Endothelial cell of umbilical vein (primary cell): ENCODE data around the gene GGTLC1. TPM values are rescaled to one million over a fixed set of nuclear protein-coding genes. Genes with fewer than 3 reads are reported as not detected.

Experiments
- BruUV-seq: library from RNA; stranded (reverse); fragments of 400-500 nt; replicated peaks from 2 replicates; lab custom pipeline; 2021; lab: Mats Ljungman, UMichigan
- CTCF ChIA-PET: fragments of 300-600, 350-600 bp; sonication (Branson Sonifier 250); formaldehyde crosslinking; loops from one replicate; lab custom pipeline; 2021; ENCODE audit warnings: antibody characterized with exemption, inconsistent platforms; lab: Charles Lee
- POLR2A ChIA-PET: fragments of 300-600, 350-600 bp; sonication (Branson Sonifier 250); formaldehyde crosslinking; loops from one replicate; lab custom pipeline; 2021; ENCODE audit warnings: antibody characterized with exemption, inconsistent platforms; lab: Charles Lee
- DNase-seq: peaks from one replicate; pipeline ENCODE4 v3.0.0-alpha.2; 2011; ENCODE audit warnings: low read depth, low spot score
- FAIRE-seq: peaks from 2 replicates; lab custom pipeline; 2011; peaks lifted over from hg19 to GRCh38; lab: Jason Lieb, UNC
- H2AFZ ChIP-seq: 2 replicates; pipeline ENCODE4 v1.6.0; 2012; ENCODE audit warnings: low read depth, low read length, control low read depth, inconsistent platforms
- H3K27ac ChIP-seq: 2 replicates; pipeline ENCODE4 v1.5.1; 2011; ENCODE audit warnings: low read depth, mild to moderate bottlenecking, control low read depth, low read length, moderate library complexity; ENCODE audit not compliant: insufficient read depth
- H3K27me3 ChIP-seq, 2 experiments: 2 replicates each; pipeline versions ENCODE4 v1.6.0 to v1.6.1; 2011; ENCODE audit warnings: low read length in 2 of 2, mixed read lengths in 1 of 2; ENCODE audit not compliant: control insufficient read depth in 2 of 2, insufficient read depth in 2 of 2
- H3K36me3 ChIP-seq, 2 experiments: 2 replicates in 1 of 2; 3 replicates in 1 of 2; pipeline ENCODE4 v1.5.1; 2011; ENCODE audit warnings: low read length in 2 of 2, mild to moderate bottlenecking in 1 of 2, moderate library complexity in 1 of 2; ENCODE audit not compliant: control insufficient read depth in 2 of 2, insufficient read depth in 2 of 2; ENCODE audit errors: extremely low read depth in 1 of 2
- H3K4me1 ChIP-seq: 3 replicates; pipeline ENCODE4 v1.5.1; 2011; ENCODE audit warnings: mild to moderate bottlenecking, low read length; ENCODE audit not compliant: control insufficient read depth, insufficient read depth; ENCODE audit errors: extremely low read depth
- H3K4me2 ChIP-seq: 2 replicates; pipeline ENCODE4 v1.6.1; 2011; ENCODE audit warnings: low read length, control low read depth, mixed read lengths; ENCODE audit not compliant: insufficient read depth
- H3K4me3 ChIP-seq, 3 experiments: fragments of 200-600 bp in 1 of 3; sonication (generic), shearing (Covaris generic) in 1 of 3; replicated peaks in 1 of 3; 2 replicates each; pipeline ENCODE4 v1.5.1; 2011 to 2016; ENCODE audit warnings: control low read depth in 3 of 3, low read length in 3 of 3, mild to moderate bottlenecking in 2 of 3, inconsistent platforms in 1 of 3, low read depth in 1 of 3, moderate library complexity in 1 of 3; ENCODE audit not compliant: insufficient read depth in 1 of 3
- H3K79me2 ChIP-seq: 2 replicates; pipeline ENCODE4 v1.6.0; 2012; ENCODE audit warnings: low read length, inconsistent platforms; ENCODE audit not compliant: control insufficient read depth, insufficient read depth
- H3K9ac ChIP-seq: replicated peaks from 2 replicates; pipeline ENCODE3; 2011; ENCODE audit warnings: low read length, control low read depth; ENCODE audit not compliant: insufficient read depth; ENCODE audit errors: extremely low read depth
- H3K9me1 ChIP-seq: replicated peaks from 3 replicates; pipeline ENCODE4 v1.6.0; 2011; ENCODE audit warnings: mild to moderate bottlenecking, low read length; ENCODE audit not compliant: control insufficient read depth, insufficient read depth; ENCODE audit errors: extremely low read depth
- H3K9me3 ChIP-seq: replicated peaks from 2 replicates; pipeline ENCODE4 v1.5.1; 2012; ENCODE audit warnings: low read length, inconsistent platforms; ENCODE audit not compliant: control insufficient read depth, insufficient read depth
- H4K20me1 ChIP-seq: replicated peaks from 2 replicates; pipeline ENCODE3; 2011; ENCODE audit warnings: mild to moderate bottlenecking, low read length; ENCODE audit not compliant: control insufficient read depth, insufficient read depth; ENCODE audit errors: extremely low read depth
- EZH2 ChIP-seq: IDR thresholded peaks from 2 replicates; pipeline ENCODE4 v1.6.1; 2012; ENCODE audit warnings: borderline replicate concordance, low read depth, mild to moderate bottlenecking, moderate library complexity, low read length, inconsistent platforms; ENCODE audit not compliant: severe bottlenecking
- FOS ChIP-seq: IDR thresholded peaks from 2 replicates; pipeline ENCODE4 v1.6.1; 2011; ENCODE audit warnings: mild to moderate bottlenecking, low read length, moderate library complexity, borderline replicate concordance; ENCODE audit not compliant: insufficient read depth
- GATA2 ChIP-seq: IDR thresholded peaks from 2 replicates; pipeline ENCODE4 v1.7.0; 2011; ENCODE audit warnings: low read depth, mild to moderate bottlenecking, moderate library complexity, mixed read lengths, low read length; ENCODE audit not compliant: insufficient read length, insufficient read depth
- JUN ChIP-seq: IDR thresholded peaks from 2 replicates; pipeline ENCODE4 v1.6.1; 2011; ENCODE audit warnings: borderline replicate concordance, low read depth; ENCODE audit not compliant: insufficient read length, insufficient read depth
- MYC ChIP-seq: IDR thresholded peaks from one replicate; pipeline ENCODE4 v1.6.1; 2011; ENCODE audit warnings: mild to moderate bottlenecking, low read depth, low read length
- POLR2A ChIP-seq: IDR thresholded peaks from 2 replicates; pipeline ENCODE4 v1.6.1; 2012; ENCODE audit warnings: low read depth, mild to moderate bottlenecking, control low read depth, low read length
- POLR2AphosphoS5 ChIP-seq: IDR thresholded peaks from 2 replicates; pipeline ENCODE4 v1.6.1; 2012; ENCODE audit warnings: low read depth, mild to moderate bottlenecking, control low read depth, low read length, moderate library complexity; ENCODE audit not compliant: insufficient read depth
- dilution Hi-C: fragments of 300-500 bp; cut with MboI; formaldehyde crosslinking; loops from one replicate; pipeline ENCODE4 v1.15.0; 2019; ENCODE audit warnings: low sequenced_read_pairs; ENCODE audit not compliant: extremely low pct_ligation_motif_present
- intact Hi-C: fragments of 100-400 bp; cut with micrococcal nuclease; formaldehyde crosslinking; loops from one replicate; pipeline ENCODE4 v1.10.0; 2022
- polyA plus RNA-seq, 4 experiments: library from polyadenylated mRNA; depleted of rRNA in 3 of 4; stranded (reverse) in 3 of 4; unstranded in 1 of 4; fragments of >200 nt; gene quantifications; 2 replicates each; pipeline versions ENCODE4 v1.2.1 to v1.2.3, GENCODE V29; 2011 to 2012; ENCODE audit warnings: missing spikeins in 1 of 4
- total RNA-seq: library from RNA; stranded (reverse); gene quantifications from 2 replicates; pipeline ENCODE4 v1.2.3, GENCODE V29; 2021
- TF ChIP-seq, protein P1 (sequence below), 2 donors: IDR thresholded peaks; 1 replicate in 1 of 2; 2 replicates in 1 of 2; pipeline ENCODE4 v1.5.1; 2011; ENCODE audit warnings: low read length in 2 of 2, mild to moderate bottlenecking in 2 of 2, moderate library complexity in 2 of 2, control low read depth in 1 of 2, inconsistent platforms in 1 of 2, low read depth in 1 of 2; ENCODE audit not compliant: insufficient read depth in 1 of 2; ENCODE audit errors: extremely low read depth in 1 of 2
- TF ChIP-seq, protein P2 (sequence below): IDR thresholded peaks from 2 replicates; pipeline ENCODE4 v1.6.1; 2011; ENCODE audit not compliant: insufficient read depth, insufficient read length

The GGTLC1 gene
- total and polyA plus RNA-seq, 2 donors (not counting 3 experiments of a cell fraction or from before 2014, with no cell fraction given), result not detected

DNA sequence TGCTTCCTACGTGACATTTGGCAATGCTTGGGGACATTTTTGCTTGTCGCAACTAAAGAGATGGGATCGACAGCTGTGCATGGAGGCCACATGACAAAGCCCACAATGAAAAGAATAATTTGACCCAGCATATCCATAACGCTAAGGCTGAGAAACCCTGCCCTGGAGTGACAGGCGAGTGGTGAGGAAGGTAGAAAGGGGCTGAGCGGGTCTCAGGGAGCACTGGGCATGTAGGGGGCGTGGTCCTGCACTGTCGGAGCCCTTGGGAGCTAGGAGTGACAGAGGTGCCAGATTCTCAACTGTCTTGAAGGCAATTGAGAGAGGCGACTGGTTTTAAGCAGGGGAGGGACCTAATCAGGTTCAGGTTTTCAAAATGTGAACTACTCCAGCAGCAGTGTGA is 13.6 kb downstream of the GGTLC1 start:
- H3K27me3 ChIP-seq, result no peaks in the 10 kb centered on the region
- H3K36me3 ChIP-seq, result no peaks in the 10 kb centered on the region
- no peak overlapping the region for H2AFZ ChIP-seq
- BruUV-seq, result no TSS peak
- H3K9me3 ChIP-seq, result no peaks in the 10 kb centered on the region
- dilution Hi-C loops (no loop called here), intact Hi-C loops (no loop called here)
- POLR2A ChIA-PET, result no interaction called here
- H3K4me3 ChIP-seq, result no peak overlapping the region
- no peak for FAIRE-seq
- CTCF ChIA-PET, result no interaction called here
- no peak for DNase-seq
- TF ChIP-seq EZH2, result no peak
- TF ChIP-seq, protein P1, sequence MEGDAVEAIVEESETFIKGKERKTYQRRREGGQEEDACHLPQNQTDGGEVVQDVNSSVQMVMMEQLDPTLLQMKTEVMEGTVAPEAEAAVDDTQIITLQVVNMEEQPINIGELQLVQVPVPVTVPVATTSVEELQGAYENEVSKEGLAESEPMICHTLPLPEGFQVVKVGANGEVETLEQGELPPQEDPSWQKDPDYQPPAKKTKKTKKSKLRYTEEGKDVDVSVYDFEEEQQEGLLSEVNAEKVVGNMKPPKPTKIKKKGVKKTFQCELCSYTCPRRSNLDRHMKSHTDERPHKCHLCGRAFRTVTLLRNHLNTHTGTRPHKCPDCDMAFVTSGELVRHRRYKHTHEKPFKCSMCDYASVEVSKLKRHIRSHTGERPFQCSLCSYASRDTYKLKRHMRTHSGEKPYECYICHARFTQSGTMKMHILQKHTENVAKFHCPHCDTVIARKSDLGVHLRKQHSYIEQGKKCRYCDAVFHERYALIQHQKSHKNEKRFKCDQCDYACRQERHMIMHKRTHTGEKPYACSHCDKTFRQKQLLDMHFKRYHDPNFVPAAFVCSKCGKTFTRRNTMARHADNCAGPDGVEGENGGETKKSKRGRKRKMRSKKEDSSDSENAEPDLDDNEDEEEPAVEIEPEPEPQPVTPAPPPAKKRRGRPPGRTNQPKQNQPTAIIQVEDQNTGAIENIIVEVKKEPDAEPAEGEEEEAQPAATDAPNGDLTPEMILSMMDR (IDR thresholded peaks at IDR 0.05; ENCODE audit: extremely low read depth in 1 of 2, insufficient read depth in 1 of 2, low read depth in 1 of 2, low read length in 2 of 2), result no peak
- no peak for TF ChIP-seq JUN
- no peak for TF ChIP-seq GATA2
- TF ChIP-seq, protein P2, sequence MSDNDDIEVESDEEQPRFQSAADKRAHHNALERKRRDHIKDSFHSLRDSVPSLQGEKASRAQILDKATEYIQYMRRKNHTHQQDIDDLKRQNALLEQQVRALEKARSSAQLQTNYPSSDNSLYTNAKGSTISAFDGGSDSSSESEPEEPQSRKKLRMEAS, result no peak
- TF ChIP-seq FOS, result no peak
- no peak for TF ChIP-seq POLR2AphosphoS5
- no peak for TF ChIP-seq MYC
- TF ChIP-seq POLR2A, result no peak
- no peak overlapping the region for H3K4me2 ChIP-seq
- no peaks in the 10 kb centered on the region for H3K79me2 ChIP-seq
- H3K9ac ChIP-seq, result no peak overlapping the region
- no peaks in the 10 kb centered on the region for H3K9me1 ChIP-seq
- H4K20me1 ChIP-seq, result no peaks in the 10 kb centered on the region
- H3K27ac ChIP-seq, result no peak overlapping the region
- no peaks in the 10 kb centered on the region for H3K4me1 ChIP-seq
